Loucy (cell line): ENCODE data around the gene PPP4C.

Source experiments
- EZH2phosphoT487 ChIP-seq: fragments of 200-600 bp; IDR thresholded peaks from 2 replicates; pipeline ENCODE4 v1.6.1; 2018; ENCODE audit warnings: antibody characterized with exemption, mild to moderate bottlenecking, moderate library complexity, borderline replicate concordance
- TF ChIP-seq, protein P1 (sequence below): fragments of 200-600 bp; sonication (generic); conservative IDR thresholded peaks from 2 replicates; pipeline ENCODE4 v1.5.1; 2014; ENCODE audit warnings: mild to moderate bottlenecking, antibody characterized with exemption, low read length

- TF ChIP-seq, protein P1, sequence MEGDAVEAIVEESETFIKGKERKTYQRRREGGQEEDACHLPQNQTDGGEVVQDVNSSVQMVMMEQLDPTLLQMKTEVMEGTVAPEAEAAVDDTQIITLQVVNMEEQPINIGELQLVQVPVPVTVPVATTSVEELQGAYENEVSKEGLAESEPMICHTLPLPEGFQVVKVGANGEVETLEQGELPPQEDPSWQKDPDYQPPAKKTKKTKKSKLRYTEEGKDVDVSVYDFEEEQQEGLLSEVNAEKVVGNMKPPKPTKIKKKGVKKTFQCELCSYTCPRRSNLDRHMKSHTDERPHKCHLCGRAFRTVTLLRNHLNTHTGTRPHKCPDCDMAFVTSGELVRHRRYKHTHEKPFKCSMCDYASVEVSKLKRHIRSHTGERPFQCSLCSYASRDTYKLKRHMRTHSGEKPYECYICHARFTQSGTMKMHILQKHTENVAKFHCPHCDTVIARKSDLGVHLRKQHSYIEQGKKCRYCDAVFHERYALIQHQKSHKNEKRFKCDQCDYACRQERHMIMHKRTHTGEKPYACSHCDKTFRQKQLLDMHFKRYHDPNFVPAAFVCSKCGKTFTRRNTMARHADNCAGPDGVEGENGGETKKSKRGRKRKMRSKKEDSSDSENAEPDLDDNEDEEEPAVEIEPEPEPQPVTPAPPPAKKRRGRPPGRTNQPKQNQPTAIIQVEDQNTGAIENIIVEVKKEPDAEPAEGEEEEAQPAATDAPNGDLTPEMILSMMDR: no peak
- TF ChIP-seq EZH2phosphoT487: no peak
These were observed 49.2 kb downstream of the PPP4C start for GRCh38 chr16:30124985-30125379.
